A549 (cell line): ENCODE data around the gene ERICH6B.

ENCODE experiments used
- CTCF ChIP-seq: fragments of >200 bp; sonication (Bioruptor Twin); formaldehyde crosslinking; IDR thresholded peaks from 3 replicates; pipeline ENCODE4 v1.5.1; 2016
- ESRRA ChIP-seq: fragments of 150-350 bp; IDR thresholded peaks from 2 replicates; pipeline ENCODE4 v1.6.1; 2014; ENCODE audit warnings: mild to moderate bottlenecking, low read length, borderline replicate concordance
- POLR2AphosphoS2 ChIP-seq: conservative IDR thresholded peaks from 2 replicates; pipeline ENCODE4 v1.6.1; 2012; ENCODE audit warnings: low read length, improper control_type of control experiment, inconsistent platforms
- SMC3 ChIP-seq: fragments of >200 bp; sonication (Bioruptor Twin); formaldehyde crosslinking; IDR thresholded peaks from 3 replicates; pipeline ENCODE4 v1.6.1; 2018; ENCODE audit warnings: inconsistent platforms

- TF ChIP-seq ESRRA: no peak
- no peak for TF ChIP-seq POLR2AphosphoS2
- TF ChIP-seq CTCF: no peak
- no peak for TF ChIP-seq SMC3
Observed at GRCh38 chr13:45615501-45616101, at the start of gene ERICH6B.
